Right cardiac atrium (tissue), 5 donors: Measurements from ENCODE around the gene PCBP3. TPM values are rescaled to one million over a fixed set of nuclear protein-coding genes. Genes with fewer than 3 reads are reported as not detected.

Experiments used
- ATAC-seq, 2 donors: fragments of 200-7000 bp; cut with Tn5 transposase; one replicate each; pipeline versions ENCODE4 v1.8.0 to v1.9.1; 2020; ENCODE audit warnings: moderate library complexity in 2 of 2, mild to moderate bottlenecking in 1 of 2
- DNase-seq, 3 donors: peaks; one replicate each; pipeline ENCODE4 v3.0.0-alpha.2; 2020
- H3K27ac ChIP-seq: one replicate; pipeline ENCODE4 v1.5.1; 2013; ENCODE audit warnings: mild to moderate bottlenecking, low read length, control low read depth, moderate library complexity
- H3K27me3 ChIP-seq: one replicate; pipeline ENCODE4 v1.6.1; 2013; ENCODE audit not compliant: control insufficient read depth, insufficient read depth
- H3K4me1 ChIP-seq: one replicate; pipeline ENCODE4 v1.6.1; 2013; ENCODE audit warnings: low read length; ENCODE audit not compliant: control insufficient read depth, insufficient read depth
- H3K4me3 ChIP-seq: one replicate; pipeline ENCODE4 v1.5.1; 2013; ENCODE audit warnings: low read length, control low read depth
- H3K9me3 ChIP-seq: one replicate; pipeline ENCODE4 v1.6.1; 2013; ENCODE audit warnings: low read length; ENCODE audit not compliant: control insufficient read depth
- WGBS: extraction: QIAGEN DNeasy Blood & Tissue Kit; methylation state at CpG from one replicate; pipeline ENCODE4 v1.1.7; 2013; 5-methylcytosine and 5-hydroxymethylcytosine counted together
- intact Hi-C, 4 donors: fragments of 100-400 bp; cut with DNase I; formaldehyde crosslinking; loops; one replicate each; pipeline versions ENCODE4 v1.11.0 to v1.14.0; 2022 to 2023
- polyA plus RNA-seq: library from polyadenylated mRNA; stranded (reverse); fragments of 200-250 nt; gene quantifications from one replicate; pipeline ENCODE4 v1.2.3, GENCODE V29; 2013
- total RNA-seq, 4 donors: library from RNA; stranded (reverse); fragmentation: NEBNext Ultra II Directional; extraction: Animal tissue kit (Norgen Biotek cat#: 25700); gene quantifications; one replicate each; pipeline ENCODE4 v1.2.1, GENCODE V29; 2021
- donor health status: healthy with polysubstance abuse.
- donor health status: DM: no; HTN: yes; CAD: no.
- donor health status: DM: no; HTN: no; CAD: no.
- donor health status: DM: no; HTN: yes; CAD: no; lungs with severe emphysema.
- donor health status: DM: yes; HTN: yes; CAD: no.

PCBP3 gene
- total and polyA plus RNA-seq, 5 donors, result 1.2 to 4.9 (median 3.4) TPM

GRCh38 chr21:45748593-45748992, 105.1 kb downstream of the PCBP3 start:
- Histone ChIP-seq H3K4me3 (no peak overlapping the region), H3K27me3 (no peaks in the 10 kb centered on the region), H3K27ac (no peak overlapping the region), H3K4me1 (no peaks in the 10 kb centered on the region), H3K9me3 (no peaks in the 10 kb centered on the region)
- 70% methylated on average over 7 of the region's 7 CpGs for WGBS
- peak in 1 of 3 donors; percentile 24 for DNase-seq
- intact Hi-C loops, result no loop called here
- ATAC-seq, result peak in 1 of 2 donors; percentile 56

GRCh38 chr21:45749974-45750373, 106.4 kb downstream of the PCBP3 start:
- Histone ChIP-seq H3K4me3 (no peak overlapping the region), H3K9me3 (no peaks in the 10 kb centered on the region), H3K27ac (no peak overlapping the region), H3K4me1 (no peaks in the 10 kb centered on the region), H3K27me3 (no peaks in the 10 kb centered on the region)
- DNase-seq (peak in 1 of 3 donors; percentile 38), ATAC-seq (no peak)
- 84% methylated on average over 15 of the region's 15 CpGs for WGBS
- intact Hi-C loops, result no loop called here

- ATAC-seq, result no peak
- intact Hi-C loops, result no loop called here
- 59% methylated on average over 5 of the region's 5 CpGs for WGBS
- no peaks in the 10 kb centered on the region for H3K9me3 ChIP-seq
- H3K27me3 ChIP-seq, result no peaks in the 10 kb centered on the region
- no peak overlapping the region for H3K27ac ChIP-seq
- DNase-seq, result no peak
- H3K4me1 ChIP-seq, result no peaks in the 10 kb centered on the region
- H3K4me3 ChIP-seq, result no peak overlapping the region
Observed at GRCh38 chr21:45750936-45751335, 107.4 kb downstream of the PCBP3 start.

- DNase-seq, result no peak
- no peak for ATAC-seq
- Histone ChIP-seq H3K4me1 (no peaks in the 10 kb centered on the region), H3K27me3 (no peaks in the 10 kb centered on the region), H3K27ac (no peak overlapping the region), H3K4me3 (no peak overlapping the region), H3K9me3 (no peaks in the 10 kb centered on the region)
- 81% methylated on average over 1 of the region's 1 CpG for WGBS
- intact Hi-C loops, result no loop called here
Observed at GRCh38 chr21:45753445-45753844, 109.9 kb downstream of the PCBP3 start.

- Histone ChIP-seq H3K27me3 (no peaks in the 10 kb centered on the region), H3K27ac (no peak overlapping the region), H3K4me3 (no peak overlapping the region), H3K4me1 (no peaks in the 10 kb centered on the region), H3K9me3 (no peaks in the 10 kb centered on the region)
- ATAC-seq (no peak), DNase-seq (no peak)
- 86% methylated on average over 1 of the region's 1 CpG for WGBS
- intact Hi-C loops, result no loop called here
Observed at GRCh38 chr21:45756029-45756428, 112.5 kb downstream of the PCBP3 start.

GRCh38 chr21:45756669-45757068, 113.1 kb downstream of the PCBP3 start:
- ATAC-seq (no peak), DNase-seq (no peak)
- Histone ChIP-seq H3K9me3 (no peaks in the 10 kb centered on the region), H3K4me3 (no peak overlapping the region), H3K27ac (no peak overlapping the region), H3K27me3 (no peaks in the 10 kb centered on the region), H3K4me1 (no peaks in the 10 kb centered on the region)
- WGBS, result 92% methylated on average over 2 of the region's 2 CpGs
- intact Hi-C loops, result no loop called here

GRCh38 chr21:45761704-45762103, 118.2 kb downstream of the PCBP3 start:
- intact Hi-C loops, result no loop called here
- no peak overlapping the region for H3K27ac ChIP-seq
- WGBS, result 91% methylated on average over 11 of the region's 11 CpGs
- no peak for DNase-seq
- no peak overlapping the region for H3K4me3 ChIP-seq
- no peaks in the 10 kb centered on the region for H3K4me1 ChIP-seq
- no peaks in the 10 kb centered on the region for H3K9me3 ChIP-seq
- H3K27me3 ChIP-seq, result no peaks in the 10 kb centered on the region
- ATAC-seq, result no peak

- WGBS, result 90% methylated on average over 19 of the region's 19 CpGs
Observed at GRCh38 chr21:45763074-45763473, 119.5 kb downstream of the PCBP3 start.

GRCh38 chr21:45763506-45763905, 120.0 kb downstream of the PCBP3 start:
- intact Hi-C loops, result no loop called here

More at GRCh38 chr21:45763074-45763473, 119.5 kb downstream of the PCBP3 start:
- Histone ChIP-seq H3K4me3 (no peak overlapping the region), H3K27me3 (no peaks in the 10 kb centered on the region), H3K4me1 (no peaks in the 10 kb centered on the region), H3K27ac (no peak overlapping the region), H3K9me3 (no peaks in the 10 kb centered on the region)
- no peak for ATAC-seq
- intact Hi-C loops, result no loop called here
- DNase-seq, result no peak

GRCh38 chr21:45764792-45765191, 121.3 kb downstream of the PCBP3 start:
- 80% methylated on average over 9 of the region's 9 CpGs for WGBS
- no peak for ATAC-seq
- intact Hi-C loops, result no loop called here
- H3K4me3 ChIP-seq, result no peak overlapping the region
- H3K4me1 ChIP-seq, result no peaks in the 10 kb centered on the region
- no peaks in the 10 kb centered on the region for H3K27me3 ChIP-seq
- H3K9me3 ChIP-seq, result no peaks in the 10 kb centered on the region
- no peak for DNase-seq
- H3K27ac ChIP-seq, result no peak overlapping the region

More at GRCh38 chr21:45763506-45763905, 120.0 kb downstream of the PCBP3 start:
- no peaks in the 10 kb centered on the region for H3K4me1 ChIP-seq
- no peaks in the 10 kb centered on the region for H3K27me3 ChIP-seq
- no peak for ATAC-seq
- no peak for DNase-seq
- H3K4me3 ChIP-seq, result no peak overlapping the region
- 86% methylated on average over 20 of the region's 20 CpGs for WGBS
- H3K27ac ChIP-seq, result no peak overlapping the region
- H3K9me3 ChIP-seq, result no peaks in the 10 kb centered on the region

GRCh38 chr21:45765375-45765774, 121.8 kb downstream of the PCBP3 start:
- intact Hi-C loops, result no loop called here
- 90% methylated on average over 12 of the region's 12 CpGs for WGBS
- H3K4me1 ChIP-seq, result no peaks in the 10 kb centered on the region
- no peak overlapping the region for H3K27ac ChIP-seq
- H3K27me3 ChIP-seq, result no peaks in the 10 kb centered on the region
- H3K4me3 ChIP-seq, result no peak overlapping the region
- no peaks in the 10 kb centered on the region for H3K9me3 ChIP-seq
- no peak for ATAC-seq
- no peak for DNase-seq

GRCh38 chr21:45766055-45766454, 122.5 kb downstream of the PCBP3 start:
- Histone ChIP-seq H3K4me1 (no peaks in the 10 kb centered on the region), H3K27ac (no peak overlapping the region), H3K9me3 (no peaks in the 10 kb centered on the region), H3K27me3 (no peaks in the 10 kb centered on the region), H3K4me3 (no peak overlapping the region)
- WGBS, result 90% methylated on average over 14 of the region's 14 CpGs
- intact Hi-C loops, result no loop called here
- DNase-seq, result no peak
- no peak for ATAC-seq
